Activated naive CD4-positive, alpha-beta T cell treated with anti-CD3 and anti-CD28 coated beads for 36 hours (primary cell): ENCODE data around the gene NPTX2. TPM values are rescaled to one million over a fixed set of nuclear protein-coding genes. Genes with fewer than 3 reads are reported as not detected.

Experiments used
- CTCF ChIA-PET: fragments of 350-600 bp; sonication (Branson Sonifier 250); formaldehyde crosslinking; loops from one replicate; lab custom pipeline; 2021; ENCODE audit warnings: antibody characterized with exemption; lab: Charles Lee
- DNase-seq: peaks from one replicate; pipeline ENCODE4 v3.0.0-alpha.2; 2020
- H3K27ac Mint-ChIP-seq: one replicate; pipeline ENCODE4 v1.8.0; 2021; ENCODE audit warnings: mild to moderate bottlenecking, mixed read lengths
- H3K27me3 Mint-ChIP-seq: one replicate; pipeline ENCODE4 v1.8.0; 2021; ENCODE audit warnings: low read depth, mixed read lengths
- H3K36me3 Mint-ChIP-seq: one replicate; pipeline ENCODE4 v1.8.0; 2021; ENCODE audit warnings: low read depth, mixed read lengths
- H3K4me1 Mint-ChIP-seq: one replicate; pipeline ENCODE4 v1.8.0; 2021; ENCODE audit warnings: low read depth, mixed read lengths
- H3K4me3 Mint-ChIP-seq: one replicate; pipeline ENCODE4 v1.8.0; 2021; ENCODE audit warnings: mild to moderate bottlenecking, moderate library complexity, mixed read lengths
- H3K9me3 Mint-ChIP-seq: one replicate; pipeline ENCODE4 v1.8.0; 2021; ENCODE audit warnings: mixed read lengths
- intact Hi-C: fragments of 100-400 bp; cut with micrococcal nuclease; formaldehyde crosslinking; loops from one replicate; pipeline ENCODE4 v1.15.1; 2023
- total RNA-seq, 2 experiments: library from RNA; stranded (reverse); gene quantifications; one replicate each; pipeline ENCODE4 v1.2.3, GENCODE V29; 2021

The NPTX2 gene
- total RNA-seq, 2 experiments from 2014 or later = not detected

DNA sequence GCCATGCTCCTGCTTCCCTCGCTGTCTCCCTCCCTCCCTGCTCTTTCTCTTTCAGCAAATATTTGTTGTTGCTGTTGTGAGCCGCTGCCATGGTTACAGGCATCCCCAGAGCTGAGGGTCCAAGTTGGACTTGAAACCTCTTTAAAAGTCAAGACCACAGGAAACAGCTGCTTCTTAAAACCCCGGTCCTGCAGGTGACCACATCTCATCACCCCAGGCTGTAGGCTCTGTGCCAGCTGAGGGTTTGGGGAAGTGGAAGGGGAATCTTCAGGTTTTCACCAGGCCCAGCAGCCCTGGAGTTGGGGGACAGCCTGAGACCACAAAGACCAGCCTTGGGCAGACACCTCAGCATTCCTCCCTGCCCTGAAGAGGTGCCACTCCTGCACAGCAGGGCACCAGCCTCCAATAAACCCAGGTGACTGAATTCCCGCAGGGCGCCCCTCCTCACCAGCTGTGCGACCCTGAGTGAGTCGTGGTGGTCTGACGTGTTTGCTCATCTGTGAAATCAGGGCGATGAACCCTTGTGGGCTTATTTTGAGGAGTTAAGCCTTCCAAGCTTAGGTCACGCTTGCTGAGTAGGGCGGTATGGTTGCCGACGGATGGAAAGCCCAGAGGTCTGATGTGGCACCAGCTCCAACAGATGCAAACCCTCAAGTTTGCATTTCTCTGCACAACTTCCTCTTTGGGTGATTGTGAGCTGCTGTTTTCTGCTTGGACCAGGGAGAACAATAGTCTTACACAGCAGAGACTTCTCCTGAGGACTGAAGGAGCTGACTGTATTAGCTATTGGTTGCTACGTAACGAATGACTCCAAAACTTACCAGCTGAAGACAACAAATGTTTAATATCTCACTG is 24.8 kb downstream of the NPTX2 start:
- H3K9me3 Mint-ChIP-seq = peaks cover 7% of the 10 kb centered on the region
- no peak for DNase-seq
- no peak overlapping the region for H3K27ac Mint-ChIP-seq
- CTCF ChIA-PET = no interaction called here
- no peaks in the 10 kb centered on the region for H3K4me1 Mint-ChIP-seq
- H3K4me3 Mint-ChIP-seq = no peak overlapping the region
- peaks cover 4% of the 10 kb centered on the region for H3K27me3 Mint-ChIP-seq
- H3K36me3 Mint-ChIP-seq = no peaks in the 10 kb centered on the region
- intact Hi-C loops = no loop called here

DNA sequence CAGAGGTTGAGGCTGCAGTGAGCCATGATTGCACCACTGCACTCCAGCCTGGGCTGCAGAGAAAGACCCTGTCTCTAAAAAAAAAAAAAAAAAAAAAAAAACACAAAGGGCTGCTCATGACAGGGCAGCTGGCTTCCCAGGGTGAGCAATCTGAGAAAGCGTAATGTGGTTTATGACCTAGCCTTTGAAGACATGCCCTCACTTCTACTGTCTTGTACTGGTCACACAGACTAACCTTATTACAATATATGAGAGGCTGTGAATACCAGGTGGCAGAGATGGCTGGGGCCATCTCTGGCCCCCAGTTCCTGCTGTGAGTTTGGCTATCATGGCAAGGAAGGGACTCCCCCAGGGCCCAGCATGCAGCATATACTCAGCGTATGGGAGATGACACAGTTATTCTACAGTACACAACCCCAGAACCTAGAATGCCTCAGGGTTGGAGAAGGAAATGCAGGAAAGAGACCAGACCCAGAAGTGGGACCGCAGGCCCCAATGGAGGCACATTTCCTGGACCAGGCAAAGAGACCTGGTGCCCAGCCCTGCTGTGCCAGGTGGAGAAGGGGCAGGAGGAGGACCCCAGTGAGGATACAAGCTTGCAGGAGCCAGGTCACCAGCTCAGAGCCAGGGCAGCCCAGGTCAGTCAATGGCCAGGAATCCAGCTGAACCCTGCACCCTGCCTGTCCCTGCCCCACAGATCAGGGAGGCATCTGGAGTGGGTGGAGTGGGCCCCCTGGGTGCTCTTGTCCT is 26.3 kb downstream of the NPTX2 start:
- no peak overlapping the region for H3K27ac Mint-ChIP-seq
- CTCF ChIA-PET = interaction anchor here (0.6 kb wide), 1 partner anchor 46 kb away, joined by 3 read pairs; no protein-coding TSS in a partner anchor

DNA sequence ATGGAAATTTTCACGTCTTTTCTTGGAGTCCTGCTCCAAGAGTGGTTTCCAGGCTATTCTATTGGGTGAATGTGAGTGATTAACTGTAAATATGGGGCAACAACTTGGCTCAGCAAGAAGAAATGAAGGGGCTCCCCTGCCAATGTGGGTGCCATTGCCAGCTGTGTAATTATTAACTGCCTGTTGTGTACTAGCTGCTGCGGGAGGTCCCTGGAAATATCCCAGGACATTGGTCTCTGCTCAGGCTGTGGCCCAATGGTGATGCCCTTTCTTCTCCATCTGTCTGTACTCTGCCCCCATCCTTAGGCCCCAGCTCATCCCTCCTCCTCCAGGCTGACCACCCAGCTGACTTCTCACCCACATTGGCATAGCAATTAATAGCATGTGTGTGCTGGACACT is 29.4 kb downstream of the NPTX2 start:
- Mint-ChIP-seq H3K27ac (no peak overlapping the region), H3K36me3 (no peaks in the 10 kb centered on the region), H3K9me3 (no peaks in the 10 kb centered on the region), H3K4me1 (no peaks in the 10 kb centered on the region), H3K4me3 (no peak overlapping the region), H3K27me3 (peaks cover 3% of the 10 kb centered on the region)
- CTCF ChIA-PET = no interaction called here
- intact Hi-C loops = no loop called here
- no peak for DNase-seq

More for the DNA sequence above, 26.3 kb downstream of the NPTX2 start:
- no peak for DNase-seq
- no peaks in the 10 kb centered on the region for H3K4me1 Mint-ChIP-seq
- H3K4me3 Mint-ChIP-seq = no peak overlapping the region
- H3K9me3 Mint-ChIP-seq = peaks cover 6% of the 10 kb centered on the region
- H3K27me3 Mint-ChIP-seq = peaks cover 4% of the 10 kb centered on the region
- H3K36me3 Mint-ChIP-seq = no peaks in the 10 kb centered on the region
- intact Hi-C loops = no loop called here

DNA sequence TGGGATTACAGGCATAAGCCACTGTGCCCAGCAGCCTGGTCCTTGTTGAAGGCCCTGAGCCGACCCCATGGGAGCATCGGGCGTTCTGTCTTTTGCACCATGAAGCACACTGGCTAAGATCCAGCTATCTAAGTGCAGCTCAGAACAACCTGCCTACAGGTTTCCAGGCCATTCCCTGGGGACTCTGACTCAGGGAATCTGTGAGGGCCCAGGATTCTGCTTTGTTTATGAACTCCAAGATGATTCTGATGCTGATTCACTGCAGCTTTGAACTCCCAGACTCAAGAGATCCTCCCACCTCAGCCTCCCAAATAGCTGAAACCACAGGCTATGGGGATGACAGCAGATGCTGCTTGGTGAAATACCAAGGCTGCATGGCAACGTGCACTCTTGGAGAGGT is 30.2 kb downstream of the NPTX2 start:
- Mint-ChIP-seq H3K4me3 (no peak overlapping the region), H3K27ac (no peak overlapping the region), H3K9me3 (no peaks in the 10 kb centered on the region), H3K36me3 (no peaks in the 10 kb centered on the region), H3K4me1 (no peaks in the 10 kb centered on the region), H3K27me3 (no peaks in the 10 kb centered on the region)
- CTCF ChIA-PET = no interaction called here
- no peak for DNase-seq
- intact Hi-C loops = no loop called here

DNA sequence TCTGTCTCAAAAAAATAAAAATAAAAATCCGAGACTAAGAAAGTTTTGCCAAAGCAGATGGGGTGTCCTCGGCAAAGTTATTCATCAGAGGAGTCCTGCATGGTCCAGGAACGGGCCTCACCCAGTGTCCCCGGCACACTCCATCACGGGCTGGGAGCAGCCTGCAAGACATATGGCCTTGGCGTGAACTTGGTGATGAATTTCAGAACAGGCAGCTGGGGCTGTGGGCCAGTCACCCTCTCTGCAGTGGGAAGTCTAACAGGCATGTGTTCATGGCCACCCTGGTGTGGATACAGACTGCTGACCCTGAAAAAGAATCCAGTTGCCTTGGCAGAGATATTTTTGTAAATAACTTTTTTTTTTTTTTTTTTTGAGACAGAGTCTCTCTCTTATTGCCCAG is 34.7 kb downstream of the NPTX2 start:
- CTCF ChIA-PET = no interaction called here
- no peaks in the 10 kb centered on the region for H3K36me3 Mint-ChIP-seq
- DNase-seq = no peak
- no peak overlapping the region for H3K27ac Mint-ChIP-seq
- H3K27me3 Mint-ChIP-seq = no peaks in the 10 kb centered on the region
- H3K4me1 Mint-ChIP-seq = no peaks in the 10 kb centered on the region
- no peak overlapping the region for H3K4me3 Mint-ChIP-seq
- no peaks in the 10 kb centered on the region for H3K9me3 Mint-ChIP-seq
- intact Hi-C loops = no loop called here

DNA sequence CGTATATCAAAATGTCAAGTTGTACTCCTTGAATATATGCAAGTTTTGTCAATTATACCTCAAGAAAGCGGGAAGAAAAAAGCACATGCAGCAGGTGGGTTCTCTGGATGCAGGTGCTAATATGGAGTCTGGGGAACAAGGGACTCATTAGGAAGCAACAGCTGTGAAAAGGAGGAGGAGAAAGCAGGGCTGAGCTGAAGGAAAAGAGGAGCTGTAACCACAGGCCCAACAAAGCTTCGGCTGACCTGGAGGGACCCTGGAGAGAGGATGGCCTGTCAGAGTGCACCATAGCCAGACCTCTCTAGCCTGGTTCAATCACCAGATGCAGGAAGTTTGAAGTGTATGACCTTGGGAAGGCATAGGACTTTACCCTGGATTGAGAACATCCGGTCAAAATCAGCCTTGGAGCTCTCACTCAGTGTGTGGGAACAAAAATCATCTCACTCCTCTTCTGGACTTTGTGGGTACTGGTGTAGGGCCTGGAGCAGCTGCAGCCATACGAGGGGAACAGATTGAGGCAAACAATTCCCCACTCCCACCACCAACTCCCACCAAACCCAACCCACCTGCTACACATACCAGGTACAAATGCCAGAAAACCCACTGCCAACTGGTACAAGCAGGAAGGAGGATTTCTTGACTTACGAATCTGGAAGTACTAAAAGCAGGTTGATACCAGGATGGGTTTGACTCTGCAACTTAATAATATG is 36.7 kb downstream of the NPTX2 start:
- H3K4me1 Mint-ChIP-seq = no peaks in the 10 kb centered on the region
- intact Hi-C loops = no loop called here
- no peak overlapping the region for H3K4me3 Mint-ChIP-seq
- no peak overlapping the region for H3K27ac Mint-ChIP-seq
- H3K27me3 Mint-ChIP-seq = no peaks in the 10 kb centered on the region
- DNase-seq = no peak
- H3K9me3 Mint-ChIP-seq = no peaks in the 10 kb centered on the region
- no peaks in the 10 kb centered on the region for H3K36me3 Mint-ChIP-seq
- CTCF ChIA-PET = no interaction called here

DNA sequence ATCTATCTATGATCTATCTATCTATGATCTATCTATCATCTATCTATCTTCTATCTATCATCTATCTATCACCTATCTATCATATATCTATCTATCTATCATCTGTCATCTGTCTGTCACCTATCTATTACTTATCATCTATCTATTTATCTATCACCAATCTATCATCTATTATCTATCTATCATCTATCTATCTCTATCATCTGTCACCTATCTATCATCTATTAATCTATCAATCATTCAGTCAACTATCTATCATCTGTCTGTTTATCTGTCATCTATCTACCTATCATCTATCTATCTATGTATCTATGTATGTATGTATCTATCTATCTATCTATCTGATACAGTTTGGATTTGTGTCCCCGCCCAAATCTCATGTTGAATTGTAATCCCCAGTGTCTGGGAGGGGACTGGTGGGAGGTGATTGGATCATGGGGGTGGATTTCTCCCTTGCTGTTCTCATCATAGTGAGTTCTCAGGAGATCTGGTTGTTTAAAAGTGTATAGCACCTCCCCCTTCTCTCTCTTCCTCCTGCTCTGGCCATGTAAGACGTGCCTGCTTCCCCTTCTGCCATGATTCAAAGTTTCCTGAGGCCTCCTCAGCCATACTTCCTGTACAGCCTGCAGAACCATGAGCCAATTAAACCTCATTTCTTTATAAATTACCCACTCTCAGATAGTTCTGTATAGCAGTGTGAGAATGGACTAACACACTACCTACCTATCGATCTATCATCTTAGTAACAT is 37.6 kb downstream of the NPTX2 start:
- H3K36me3 Mint-ChIP-seq = no peaks in the 10 kb centered on the region
- intact Hi-C loops = no loop called here
- H3K9me3 Mint-ChIP-seq = no peaks in the 10 kb centered on the region
- H3K4me1 Mint-ChIP-seq = no peaks in the 10 kb centered on the region
- DNase-seq = no peak
- no peaks in the 10 kb centered on the region for H3K27me3 Mint-ChIP-seq
- H3K4me3 Mint-ChIP-seq = no peak overlapping the region
- no peak overlapping the region for H3K27ac Mint-ChIP-seq
- CTCF ChIA-PET = no interaction called here

DNA sequence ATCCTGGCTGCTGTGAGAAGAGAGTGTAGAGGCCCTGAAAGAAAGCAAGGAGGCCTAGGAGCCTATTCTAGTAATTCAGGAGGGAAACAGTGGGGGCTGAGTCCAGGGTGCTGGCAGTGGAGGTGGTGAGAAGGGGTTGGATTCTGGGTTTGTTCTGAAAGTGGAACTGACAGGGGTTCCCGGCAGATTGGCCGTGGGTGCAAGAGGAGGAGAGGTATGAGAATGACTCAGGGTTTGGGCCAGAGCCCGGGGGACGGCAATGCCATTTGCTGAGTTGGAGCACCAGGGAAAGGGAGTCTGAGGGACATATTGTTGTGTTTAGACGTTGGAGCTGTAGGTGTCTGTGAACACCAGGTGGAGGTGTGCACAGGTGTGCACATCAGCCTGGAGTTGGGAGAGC is 38.5 kb downstream of the NPTX2 start:
- DNase-seq = no peak
- Mint-ChIP-seq H3K36me3 (no peaks in the 10 kb centered on the region), H3K9me3 (no peaks in the 10 kb centered on the region), H3K27ac (no peak overlapping the region), H3K4me3 (no peak overlapping the region), H3K27me3 (no peaks in the 10 kb centered on the region), H3K4me1 (no peaks in the 10 kb centered on the region)
- CTCF ChIA-PET = interaction anchor here (0.6 kb wide), 1 partner anchor 81 kb away, joined by 3 read pairs; no protein-coding TSS in a partner anchor
- intact Hi-C loops = no loop called here

DNA sequence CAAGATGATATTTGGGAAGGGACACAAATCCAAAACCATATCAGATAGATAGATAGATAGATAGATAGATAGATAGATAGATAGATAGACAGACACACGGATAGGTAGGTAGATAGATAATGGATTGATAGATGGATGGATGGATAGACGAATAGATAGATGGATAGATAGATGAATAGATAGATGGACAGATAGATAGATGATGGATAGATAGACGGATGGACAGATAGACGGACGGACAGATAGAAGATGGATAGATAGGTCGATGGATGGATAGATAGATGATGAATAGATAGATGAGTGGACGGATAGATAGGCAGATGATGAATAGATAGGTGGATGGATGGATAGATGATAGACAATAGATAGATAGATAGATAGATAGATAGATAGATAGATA is 39.8 kb downstream of the NPTX2 start:
- no peak overlapping the region for H3K4me3 Mint-ChIP-seq
- H3K27me3 Mint-ChIP-seq = no peaks in the 10 kb centered on the region
- DNase-seq = no peak
- CTCF ChIA-PET = no interaction called here
- H3K27ac Mint-ChIP-seq = no peak overlapping the region
- intact Hi-C loops = no loop called here
- no peaks in the 10 kb centered on the region for H3K4me1 Mint-ChIP-seq
- no peaks in the 10 kb centered on the region for H3K36me3 Mint-ChIP-seq
- no peaks in the 10 kb centered on the region for H3K9me3 Mint-ChIP-seq

DNA sequence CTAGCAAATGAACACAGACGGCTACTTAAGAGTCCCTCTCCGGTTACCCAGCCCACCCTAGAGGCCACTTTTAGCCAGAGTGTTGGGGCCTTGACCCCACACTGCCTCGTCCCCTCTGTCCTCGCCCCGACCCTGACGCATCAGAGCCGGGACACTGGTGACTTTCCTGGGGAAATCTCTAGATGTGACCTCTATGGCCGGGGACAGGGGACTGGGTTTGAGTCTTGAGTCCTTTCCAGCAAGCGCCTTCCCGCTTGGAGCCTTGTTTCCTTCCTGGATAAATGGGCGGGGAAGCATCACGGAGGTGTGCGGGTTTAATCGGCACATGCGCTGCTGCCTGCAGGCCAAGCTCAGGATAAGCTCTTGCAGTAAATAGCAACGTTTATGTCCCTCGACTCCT is 40.7 kb downstream of the NPTX2 start:
- H3K4me1 Mint-ChIP-seq = no peaks in the 10 kb centered on the region
- CTCF ChIA-PET = no interaction called here
- H3K9me3 Mint-ChIP-seq = no peaks in the 10 kb centered on the region
- no peak overlapping the region for H3K4me3 Mint-ChIP-seq
- no peak for DNase-seq
- no peaks in the 10 kb centered on the region for H3K36me3 Mint-ChIP-seq
- no peak overlapping the region for H3K27ac Mint-ChIP-seq
- no peaks in the 10 kb centered on the region for H3K27me3 Mint-ChIP-seq
- intact Hi-C loops = no loop called here

DNA sequence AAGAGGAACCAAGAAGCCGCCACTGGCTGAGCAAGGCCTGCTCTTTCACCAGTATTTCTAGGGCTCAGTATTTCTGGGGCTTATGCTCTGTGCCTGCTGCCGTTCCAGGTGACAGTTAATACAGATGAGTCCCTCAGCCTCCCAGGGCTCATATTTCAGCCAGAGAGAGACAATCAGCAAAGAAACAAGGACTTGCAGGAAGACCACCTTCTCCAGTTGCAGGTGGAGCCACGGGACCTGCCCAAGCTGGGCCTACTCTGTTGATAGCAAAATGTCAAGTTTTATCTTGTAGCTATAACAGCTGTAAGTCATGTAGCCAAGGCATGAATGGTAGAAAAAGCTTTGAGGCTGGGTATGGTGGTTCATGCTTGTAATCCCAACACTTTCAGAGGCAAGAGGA is 42.7 kb downstream of the NPTX2 start:
- CTCF ChIA-PET = no interaction called here
- intact Hi-C loops = no loop called here
- H3K4me1 Mint-ChIP-seq = no peaks in the 10 kb centered on the region
- no peak overlapping the region for H3K27ac Mint-ChIP-seq
- H3K36me3 Mint-ChIP-seq = peaks cover 1% of the 10 kb centered on the region
- no peaks in the 10 kb centered on the region for H3K9me3 Mint-ChIP-seq
- H3K27me3 Mint-ChIP-seq = no peaks in the 10 kb centered on the region
- no peak for DNase-seq
- H3K4me3 Mint-ChIP-seq = no peak overlapping the region

DNA sequence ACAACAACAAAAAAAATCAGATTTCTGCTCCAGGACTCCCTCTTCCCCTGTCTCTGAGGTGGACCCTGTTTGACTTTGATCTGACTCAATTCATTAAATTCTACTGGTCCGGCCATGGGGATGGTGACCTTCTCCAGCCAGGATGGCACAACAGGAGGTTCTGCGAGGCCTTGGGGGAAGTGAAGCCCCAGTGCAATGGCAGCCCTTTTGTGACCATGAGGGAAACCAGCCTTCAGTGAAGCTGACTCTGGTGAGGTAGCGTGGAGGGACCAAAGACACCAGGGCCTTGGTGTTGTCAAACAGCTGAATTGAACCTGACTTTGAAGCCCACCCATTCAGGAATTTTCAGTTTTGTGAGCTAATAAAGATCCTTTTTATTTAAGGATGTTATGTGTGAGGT is 44.5 kb downstream of the NPTX2 start:
- no peak overlapping the region for H3K27ac Mint-ChIP-seq
- no peaks in the 10 kb centered on the region for H3K9me3 Mint-ChIP-seq
- no peaks in the 10 kb centered on the region for H3K4me1 Mint-ChIP-seq
- intact Hi-C loops = no loop called here
- H3K27me3 Mint-ChIP-seq = peaks cover 5% of the 10 kb centered on the region
- H3K4me3 Mint-ChIP-seq = no peak overlapping the region
- DNase-seq = no peak
- peaks cover 1% of the 10 kb centered on the region for H3K36me3 Mint-ChIP-seq
- CTCF ChIA-PET = no interaction called here
